OCI-LY7 (cell line): Measurements from ENCODE around the gene CDH23. TPM values are rescaled to one million over a fixed set of nuclear protein-coding genes. Genes with fewer than 3 reads are reported as not detected.
"Not testable (repeated sequence)": the region's sequence is repeated elsewhere in the genome, so short reads cannot be mapped to it uniquely, and the experiment has no call there.

ENCODE experiments used
- BruUV-seq: library from RNA; stranded (reverse); fragments of 400-500 nt; replicated peaks from 2 replicates; lab custom pipeline; 2021; lab: Mats Ljungman, UMichigan
- CTCF ChIA-PET: fragments of 300-600 bp; sonication (Branson Sonifier 250); formaldehyde crosslinking; loops from one replicate; lab custom pipeline; 2022; ENCODE audit warnings: antibody characterized with exemption; ENCODE audit not compliant: unreplicated experiment; lab: Charles Lee
- POLR2A ChIA-PET: fragments of 300-600 bp; sonication (Branson Sonifier 250); formaldehyde crosslinking; loops from one replicate; lab custom pipeline; 2022; ENCODE audit warnings: antibody characterized with exemption; lab: Charles Lee
- DNase-seq: peaks from one replicate; pipeline ENCODE4 v3.0.0-alpha.2; 2015; ENCODE audit warnings: low spot score
- H2AFZ ChIP-seq: fragments of 200-600 bp; sonication (generic), shearing (Covaris generic); 2 replicates; pipeline ENCODE4 v1.6.1; 2014; ENCODE audit warnings: mild to moderate bottlenecking, antibody characterized with exemption, low read length, moderate library complexity
- H3K27ac ChIP-seq: fragments of 200-600 bp; sonication (generic); 2 replicates; pipeline ENCODE4 v1.5.1; 2014; ENCODE audit warnings: mixed run types, low read depth, mild to moderate bottlenecking, moderate library complexity, low read length, inconsistent platforms; ENCODE audit not compliant: poor library complexity, severe bottlenecking
- H3K36me3 ChIP-seq: fragments of 200-600 bp; sonication (generic); 2 replicates; pipeline ENCODE4 v1.6.1; 2014; ENCODE audit warnings: mild to moderate bottlenecking, antibody characterized with exemption, low read length, moderate library complexity, mixed read lengths; ENCODE audit not compliant: insufficient read depth
- H3K4me1 ChIP-seq: fragments of 200-600 bp; sonication (generic); 2 replicates; pipeline ENCODE4 v1.5.1; 2014; ENCODE audit warnings: mild to moderate bottlenecking, low read length; ENCODE audit not compliant: insufficient read depth, poor library complexity, severe bottlenecking
- H3K4me2 ChIP-seq: fragments of 200-600 bp; sonication (generic); 2 replicates; pipeline ENCODE4 v1.6.1; 2014; ENCODE audit warnings: mild to moderate bottlenecking, low read length
- H3K4me3 ChIP-seq: fragments of 200-600 bp; sonication (generic); 2 replicates; pipeline ENCODE4 v1.5.1; 2014; ENCODE audit warnings: mild to moderate bottlenecking, low read depth, low read length; ENCODE audit not compliant: poor library complexity, severe bottlenecking
- H3K79me2 ChIP-seq: fragments of 200-600 bp; sonication (generic); 2 replicates; pipeline ENCODE4 v1.6.1; 2016; ENCODE audit warnings: low read depth, mild to moderate bottlenecking, low read length, moderate library complexity, mixed read lengths; ENCODE audit not compliant: insufficient read depth
- H3K9me2 ChIP-seq: fragments of 200-600 bp; sonication (generic); 2 replicates; pipeline ENCODE4 v1.6.1; 2016; ENCODE audit warnings: mild to moderate bottlenecking, low read length, mixed read lengths; ENCODE audit not compliant: insufficient read depth
- H3K9me3 ChIP-seq: fragments of 200-600 bp; sonication (generic); 2 replicates; pipeline ENCODE4 v1.6.1; 2014; ENCODE audit warnings: mild to moderate bottlenecking, mixed run types, low read length, mixed read lengths
- H4K20me1 ChIP-seq: fragments of 200-600 bp; sonication (generic); 2 replicates; pipeline ENCODE4 v1.6.1; 2014; ENCODE audit warnings: mild to moderate bottlenecking, antibody characterized with exemption, low read length, moderate library complexity, mixed read lengths; ENCODE audit not compliant: insufficient read depth
- EZH2phosphoT487 ChIP-seq: fragments of 200-600 bp; sonication (generic); IDR thresholded peaks from 2 replicates; pipeline ENCODE4 v1.6.1; 2018; ENCODE audit warnings: low read depth, borderline replicate concordance, mild to moderate bottlenecking, mixed run types, antibody characterized with exemption, low read length, moderate library complexity, mixed read lengths
- intact Hi-C: fragments of 100-400 bp; cut with micrococcal nuclease; formaldehyde crosslinking; loops from one replicate; pipeline ENCODE4 v1.10.0; 2022; ENCODE audit not compliant: unreplicated experiment
- total RNA-seq, 2 experiments: library from RNA; depleted of rRNA in 1 of 2; stranded (reverse); fragments of >200 nt in 1 of 2; shearing (Covaris generic) in 1 of 2; gene quantifications; 2 replicates each; pipeline ENCODE4 v1.2.3, GENCODE V29; 2014 to 2022
- TF ChIP-seq, protein P1 (sequence below): fragments of 200-600 bp; sonication (generic); conservative IDR thresholded peaks from 2 replicates; pipeline ENCODE4 v1.5.1; 2014; ENCODE audit warnings: mild to moderate bottlenecking, antibody characterized with exemption, low read length, moderate library complexity, mixed read lengths

The CDH23 gene
- total RNA-seq, 2 experiments from 2014 or later: 0.92 to 9.9 TPM

DNA sequence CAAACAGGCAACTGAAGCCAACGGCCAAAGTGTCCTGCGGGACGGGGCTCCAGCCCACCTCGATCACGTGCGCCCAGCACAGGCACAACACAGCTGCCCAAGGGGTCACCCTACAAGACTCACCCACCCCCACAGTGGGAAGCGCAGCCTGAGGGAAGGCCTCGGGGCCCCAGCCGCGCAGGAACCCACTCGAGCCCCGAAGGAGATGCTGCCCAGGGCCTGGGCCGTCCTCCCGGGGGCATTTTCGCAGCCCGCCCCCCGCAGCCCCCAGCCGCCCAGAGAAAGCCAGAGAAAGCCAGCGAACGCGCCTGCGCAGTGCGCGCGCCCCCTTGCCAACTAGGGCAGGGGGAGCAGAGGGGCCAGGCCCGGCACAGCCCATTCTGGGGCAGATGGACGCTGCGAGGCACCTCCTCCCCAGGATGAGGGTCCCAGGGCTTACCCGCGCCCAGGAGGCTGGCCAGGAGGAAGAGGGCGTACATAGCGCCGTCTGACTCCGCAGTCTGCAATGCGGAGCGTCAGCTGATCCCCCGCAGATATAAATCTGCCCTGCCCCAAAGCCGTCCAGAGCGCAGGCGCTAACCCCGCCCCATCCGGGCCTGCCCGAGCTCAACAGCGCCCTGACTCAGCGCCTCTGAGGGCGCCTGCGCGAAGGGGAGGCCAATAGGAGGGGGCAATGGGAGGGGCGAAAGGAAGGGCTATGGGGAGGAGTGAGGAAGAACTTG is 454.2 kb downstream of the CDH23 start, which contains the start of gene PSAP:
PSAP (minus strand) TSS at position 509 of the 722 bp plus-strand sequence; CDS start at position 479, 30 bp downstream.
- CTCF ChIA-PET: interaction anchor here (0.9 to 2.0 kb wide), 3 partner anchors 10 to 28 kb away, joined by 3 to 10 read pairs (median 9); no protein-coding TSS in a partner anchor
- Histone ChIP-seq H3K79me2 (peaks cover 51% of the 10 kb centered on the region), H3K4me1 (peaks cover 55% of the 10 kb centered on the region), H3K27ac (peak within 1 kb of the TSS; percentile 55), H4K20me1 (peaks cover 9% of the 10 kb centered on the region; the same call in 1 of the 2 replicates), H2AFZ (peak within 1 kb of the TSS; percentile 46; the same call in 1 of the 2 replicates), H3K9me3 (no peaks in the 10 kb centered on the region), H3K9me2 (no peaks in the 10 kb centered on the region), H3K36me3 (peaks cover 7% of the 10 kb centered on the region), H3K4me3 (peak within 1 kb of the TSS; percentile 82), H3K4me2 (peak within 1 kb of the TSS; percentile 78)
- TF ChIP-seq, protein P1, sequence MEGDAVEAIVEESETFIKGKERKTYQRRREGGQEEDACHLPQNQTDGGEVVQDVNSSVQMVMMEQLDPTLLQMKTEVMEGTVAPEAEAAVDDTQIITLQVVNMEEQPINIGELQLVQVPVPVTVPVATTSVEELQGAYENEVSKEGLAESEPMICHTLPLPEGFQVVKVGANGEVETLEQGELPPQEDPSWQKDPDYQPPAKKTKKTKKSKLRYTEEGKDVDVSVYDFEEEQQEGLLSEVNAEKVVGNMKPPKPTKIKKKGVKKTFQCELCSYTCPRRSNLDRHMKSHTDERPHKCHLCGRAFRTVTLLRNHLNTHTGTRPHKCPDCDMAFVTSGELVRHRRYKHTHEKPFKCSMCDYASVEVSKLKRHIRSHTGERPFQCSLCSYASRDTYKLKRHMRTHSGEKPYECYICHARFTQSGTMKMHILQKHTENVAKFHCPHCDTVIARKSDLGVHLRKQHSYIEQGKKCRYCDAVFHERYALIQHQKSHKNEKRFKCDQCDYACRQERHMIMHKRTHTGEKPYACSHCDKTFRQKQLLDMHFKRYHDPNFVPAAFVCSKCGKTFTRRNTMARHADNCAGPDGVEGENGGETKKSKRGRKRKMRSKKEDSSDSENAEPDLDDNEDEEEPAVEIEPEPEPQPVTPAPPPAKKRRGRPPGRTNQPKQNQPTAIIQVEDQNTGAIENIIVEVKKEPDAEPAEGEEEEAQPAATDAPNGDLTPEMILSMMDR: 0 out of 2 replicates have a peak, but pooled peaks have one; percentile 35
- no peak for TF ChIP-seq EZH2phosphoT487
- intact Hi-C loops: loop anchor here (10.0 kb wide), 1 partner anchor 464 kb away; no protein-coding TSS in a partner anchor
- POLR2A ChIA-PET: interaction anchor here (0.6 to 5.6 kb wide), 12 partner anchors 10 to 214 kb away, joined by 3 to 42 read pairs (median 5); no protein-coding TSS in a partner anchor
- BruUV-seq: no TSS peak
- DNase-seq: peak; percentile 98

DNA sequence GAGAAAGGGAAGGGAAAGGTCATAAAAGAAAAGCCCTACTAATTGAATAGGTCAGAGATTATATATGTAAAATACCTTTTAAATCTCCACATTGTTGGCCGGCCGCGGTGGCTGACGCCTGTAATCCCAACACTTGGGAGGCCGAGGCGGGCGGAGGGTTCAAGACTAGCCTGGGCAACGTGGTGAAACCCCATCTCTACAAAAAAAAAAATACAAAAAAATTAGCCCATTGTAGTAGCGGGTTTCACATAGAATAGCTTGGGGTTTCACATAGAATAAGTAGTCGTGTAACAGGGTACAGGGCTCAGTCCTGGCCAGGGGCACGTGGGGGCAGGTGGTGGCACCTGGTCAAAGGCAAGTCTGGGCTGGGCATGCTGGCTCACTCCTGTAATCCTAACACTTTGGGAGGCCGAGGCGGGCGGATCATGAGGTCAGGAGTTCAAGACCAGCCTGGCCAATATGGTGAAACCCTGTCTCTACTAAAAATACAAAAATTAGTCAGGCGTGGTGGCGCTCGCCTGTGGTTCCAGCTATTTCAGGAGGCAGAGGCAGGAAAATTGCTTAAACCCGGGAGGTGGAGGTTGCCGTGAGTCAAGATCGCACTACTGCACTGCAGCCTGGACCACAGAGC is 454.9 kb downstream of the CDH23 start:
- POLR2A ChIA-PET: interaction anchor here (0.7 to 5.6 kb wide), 11 partner anchors 9 to 214 kb away, joined by 3 to 42 read pairs (median 6); no protein-coding TSS in a partner anchor
- Histone ChIP-seq H3K4me3 (peak overlapping the region; percentile 82), H2AFZ (peak overlapping the region; percentile 46; the same call in 1 of the 2 replicates), H3K4me2 (peak overlapping the region; percentile 40), H3K4me1 (peaks cover 54% of the 10 kb centered on the region), H3K27ac (peak overlapping the region; percentile 55), H3K79me2 (peaks cover 44% of the 10 kb centered on the region)
- H3K9me3 ChIP-seq, H4K20me1 ChIP-seq, H3K9me2 ChIP-seq, DNase-seq, H3K36me3 ChIP-seq, BruUV-seq: not testable (repeated sequence)
- CTCF ChIA-PET: interaction anchor here (0.9 to 2.0 kb wide), 3 partner anchors 9 to 27 kb away, joined by 3 to 10 read pairs (median 9); no protein-coding TSS in a partner anchor
- intact Hi-C loops: loop anchor here (10.0 kb wide), 1 partner anchor 463 kb away; no protein-coding TSS in a partner anchor

DNA sequence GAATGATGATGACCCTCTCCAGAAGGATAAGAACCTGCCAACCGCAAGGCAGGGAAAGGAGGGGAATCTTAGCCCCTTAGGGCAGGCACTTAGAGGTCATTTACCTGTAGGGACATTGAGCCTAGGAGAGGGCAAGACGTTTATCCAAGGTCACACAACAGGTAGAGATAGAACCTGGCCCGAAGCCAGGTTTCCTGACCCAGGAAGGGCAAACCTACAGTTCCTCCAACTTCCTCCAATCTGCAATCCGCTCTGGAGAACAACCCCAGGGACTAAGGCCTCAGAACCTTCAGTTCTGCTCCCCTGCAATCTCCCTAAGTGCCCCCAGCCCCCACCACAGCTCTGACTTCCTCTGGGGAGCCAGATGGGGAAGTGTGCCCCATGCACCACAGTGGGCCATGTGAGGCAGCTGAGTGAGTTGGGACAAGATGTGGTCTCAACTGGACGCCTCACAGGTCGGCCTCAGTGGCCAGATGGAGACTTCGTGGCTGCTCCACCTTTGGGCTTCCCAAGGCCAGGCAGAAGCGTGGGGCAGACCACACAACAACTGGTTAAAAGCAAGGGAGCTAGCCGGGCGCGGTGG is 455.7 kb downstream of the CDH23 start:
- intact Hi-C loops: loop anchor here (10.0 kb wide), 1 partner anchor 462 kb away; no protein-coding TSS in a partner anchor
- DNase-seq: peak; percentile 58
- CTCF ChIA-PET: interaction anchor here (0.7 to 1.6 kb wide), 2 partner anchors 15 to 16 kb away, joined by 3 to 9 read pairs; no protein-coding TSS in a partner anchor

More for the DNA sequence above, 455.7 kb downstream of the CDH23 start:
- Histone ChIP-seq H3K9me3 (no peaks in the 10 kb centered on the region), H3K9me2 (no peaks in the 10 kb centered on the region), H2AFZ (peak overlapping the region; percentile 20), H3K27ac (peak overlapping the region; percentile 55), H3K4me1 (peaks cover 51% of the 10 kb centered on the region), H3K4me3 (no peak overlapping the region), H4K20me1 (peaks cover 9% of the 10 kb centered on the region; the same call in 1 of the 2 replicates), H3K79me2 (peaks cover 36% of the 10 kb centered on the region), H3K36me3 (peaks cover 7% of the 10 kb centered on the region; the same call in 1 of the 2 replicates), H3K4me2 (peak overlapping the region; percentile 40)
- TF ChIP-seq, protein P1: no peak
- TF ChIP-seq EZH2phosphoT487: no peak
- POLR2A ChIA-PET: interaction anchor here (1.1 to 5.6 kb wide), 5 partner anchors 8 to 26 kb away, joined by 4 to 42 read pairs (median 9); no protein-coding TSS in a partner anchor
- BruUV-seq: no TSS peak
